ENCODE results near the gene NDST1. TPM values are rescaled to one million over a fixed set of nuclear protein-coding genes. Genes with fewer than 3 reads are reported as not detected.
A peak's percentile ranks its signal among the peaks of the same experiment; 100 is the strongest.

NDST1 gene
- total RNA-seq, 1 experiment from 2014 or later: 42.6 TPM

DNA sequence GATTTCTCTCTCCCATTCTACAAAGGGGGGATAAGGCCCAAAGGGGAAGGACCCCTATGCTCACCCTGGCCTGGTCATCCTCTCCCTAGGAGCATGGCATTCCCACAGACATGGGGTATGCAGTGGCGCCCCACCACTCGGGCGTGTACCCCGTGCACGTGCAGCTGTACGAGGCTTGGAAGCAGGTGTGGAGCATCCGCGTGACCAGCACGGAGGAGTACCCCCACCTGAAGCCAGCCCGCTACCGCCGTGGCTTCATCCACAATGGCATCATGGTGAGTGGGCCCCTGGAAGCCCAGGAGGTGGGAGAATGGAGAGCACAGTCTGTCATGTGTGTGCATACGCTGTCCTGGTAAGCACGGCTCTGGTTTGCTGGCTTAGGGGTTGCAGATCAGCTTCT, 27.7 kb downstream of the NDST1 start:
- no peaks in the 10 kb centered on the region for H3K9me2 ChIP-seq (replicated peaks; ENCODE audit: low read length)
- H3K4me2 ChIP-seq (ENCODE audit: low read length): no peak overlapping the region
- peaks cover 33% of the 10 kb centered on the region for H3K36me3 ChIP-seq (ENCODE audit: low read depth, low read length)
- no peak for TF ChIP-seq EZH2phosphoT487 (IDR thresholded peaks at IDR 0.05; ENCODE audit: borderline replicate concordance, low read length)
- TF ChIP-seq, protein P1, sequence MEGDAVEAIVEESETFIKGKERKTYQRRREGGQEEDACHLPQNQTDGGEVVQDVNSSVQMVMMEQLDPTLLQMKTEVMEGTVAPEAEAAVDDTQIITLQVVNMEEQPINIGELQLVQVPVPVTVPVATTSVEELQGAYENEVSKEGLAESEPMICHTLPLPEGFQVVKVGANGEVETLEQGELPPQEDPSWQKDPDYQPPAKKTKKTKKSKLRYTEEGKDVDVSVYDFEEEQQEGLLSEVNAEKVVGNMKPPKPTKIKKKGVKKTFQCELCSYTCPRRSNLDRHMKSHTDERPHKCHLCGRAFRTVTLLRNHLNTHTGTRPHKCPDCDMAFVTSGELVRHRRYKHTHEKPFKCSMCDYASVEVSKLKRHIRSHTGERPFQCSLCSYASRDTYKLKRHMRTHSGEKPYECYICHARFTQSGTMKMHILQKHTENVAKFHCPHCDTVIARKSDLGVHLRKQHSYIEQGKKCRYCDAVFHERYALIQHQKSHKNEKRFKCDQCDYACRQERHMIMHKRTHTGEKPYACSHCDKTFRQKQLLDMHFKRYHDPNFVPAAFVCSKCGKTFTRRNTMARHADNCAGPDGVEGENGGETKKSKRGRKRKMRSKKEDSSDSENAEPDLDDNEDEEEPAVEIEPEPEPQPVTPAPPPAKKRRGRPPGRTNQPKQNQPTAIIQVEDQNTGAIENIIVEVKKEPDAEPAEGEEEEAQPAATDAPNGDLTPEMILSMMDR (conservative IDR thresholded peaks at IDR 0.05; ENCODE audit: low read depth, low read length): no peak
- TF ChIP-seq EZH2 (IDR thresholded peaks at IDR 0.05; ENCODE audit: low read length, unreplicated experiment): no peak
- H3K4me1 ChIP-seq (ENCODE audit: insufficient read depth, low read length): peaks cover under 1% of the 10 kb centered on the region; the same call in 1 of the 2 replicates
- H3K9me3 ChIP-seq (ENCODE audit: low read length): no peaks in the 10 kb centered on the region
- ChIA-PET CTCF (no interaction called here), POLR2A (ENCODE audit: unreplicated experiment) (no interaction called here)
- no peak overlapping the region for H3K27ac ChIP-seq (ENCODE audit: low read length)
- DNase-seq (no peak), ATAC-seq (no peak)
- H3K79me2 ChIP-seq (ENCODE audit: low read length): no peaks in the 10 kb centered on the region
- H3K9ac ChIP-seq (ENCODE audit: low read length): no peak overlapping the region
- no peak overlapping the region for H2AFZ ChIP-seq (ENCODE audit: low read length)
- no peaks in the 10 kb centered on the region for H4K20me1 ChIP-seq (ENCODE audit: low read length)
- no peak overlapping the region for H3K4me3 ChIP-seq (ENCODE audit: low read length)
- no peaks in the 10 kb centered on the region for H3F3A ChIP-seq (ENCODE audit: low read length, unreplicated experiment)
- H3K27me3 ChIP-seq (ENCODE audit: low read length): no peaks in the 10 kb centered on the region
- intact Hi-C loops (cut with micrococcal nuclease): no loop called here
- BruUV-seq (replicated peaks): no TSS peak

DNA sequence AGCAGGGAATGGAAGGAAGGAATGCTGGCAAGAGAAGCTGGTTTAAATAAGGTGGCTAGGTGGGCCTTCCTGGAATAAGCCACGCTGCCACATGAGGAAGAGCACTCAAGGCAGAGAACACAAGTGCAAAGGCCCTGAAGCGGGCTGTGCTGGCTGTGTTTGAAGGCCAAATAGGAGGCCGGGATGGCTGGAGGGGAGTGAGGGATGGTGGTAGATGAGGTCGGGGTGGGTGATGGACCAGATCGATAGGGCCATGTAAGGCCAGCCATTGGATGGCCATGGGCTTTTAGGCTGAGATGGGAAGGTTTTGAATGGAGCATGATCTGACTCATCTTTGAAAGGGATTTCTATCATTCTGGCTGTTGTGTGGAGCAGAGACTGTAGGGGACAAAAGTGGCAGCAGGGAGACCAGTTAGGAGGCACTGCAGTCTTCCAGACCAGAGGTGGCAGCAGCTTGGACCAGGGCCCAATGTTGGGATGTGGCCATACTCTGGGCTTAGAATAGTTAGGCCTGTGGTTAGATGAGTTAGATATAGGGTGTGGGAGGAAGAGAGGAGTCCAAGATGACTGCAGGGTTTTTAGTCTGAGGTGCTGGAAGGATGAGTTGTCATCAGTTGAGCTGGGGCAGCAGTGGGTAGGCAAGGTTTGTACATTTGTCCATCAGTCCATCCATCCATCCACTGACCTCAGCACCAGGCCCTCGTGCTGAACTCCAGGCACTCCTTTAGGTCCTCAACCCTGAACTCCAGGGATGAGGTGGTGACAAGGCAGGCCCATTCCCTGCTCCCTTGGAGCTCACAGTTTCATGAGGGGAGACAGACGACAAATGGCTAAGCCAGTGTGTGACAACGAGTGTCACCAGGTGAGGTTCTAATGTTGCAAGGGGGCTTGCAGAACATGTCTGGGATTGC, 30.3 kb downstream of the NDST1 start:
- Histone ChIP-seq H3K9me2 (replicated peaks; ENCODE audit: low read length) (no peaks in the 10 kb centered on the region), H3K27ac (ENCODE audit: low read length) (no peak overlapping the region), H2AFZ (ENCODE audit: low read length) (no peak overlapping the region), H4K20me1 (ENCODE audit: low read length) (no peaks in the 10 kb centered on the region), H3K4me2 (ENCODE audit: low read length) (no peak overlapping the region), H3K4me1 (ENCODE audit: insufficient read depth, low read length) (peaks cover 14% of the 10 kb centered on the region), H3K9me3 (ENCODE audit: low read length) (no peaks in the 10 kb centered on the region), H3F3A (ENCODE audit: low read length, unreplicated experiment) (no peaks in the 10 kb centered on the region), H3K79me2 (ENCODE audit: low read length) (no peaks in the 10 kb centered on the region), H3K4me3 (ENCODE audit: low read length) (no peak overlapping the region), H3K9ac (ENCODE audit: low read length) (no peak overlapping the region), H3K27me3 (ENCODE audit: low read length) (no peaks in the 10 kb centered on the region), H3K36me3 (ENCODE audit: low read depth, low read length) (peaks cover 38% of the 10 kb centered on the region)
- no peak for TF ChIP-seq EZH2phosphoT487 (IDR thresholded peaks at IDR 0.05; ENCODE audit: borderline replicate concordance, low read length)
- TF ChIP-seq, protein P1 (conservative IDR thresholded peaks at IDR 0.05; ENCODE audit: low read depth, low read length): peak; percentile 31; the same call in 1 of the 2 replicates
- intact Hi-C loops (cut with micrococcal nuclease): no loop called here
- DNase-seq (peak; percentile 50), ATAC-seq (peak; percentile 51)
- POLR2A ChIA-PET (ENCODE audit: unreplicated experiment): no interaction called here
- CTCF ChIA-PET: no interaction called here
- BruUV-seq (replicated peaks): no TSS peak

DNA sequence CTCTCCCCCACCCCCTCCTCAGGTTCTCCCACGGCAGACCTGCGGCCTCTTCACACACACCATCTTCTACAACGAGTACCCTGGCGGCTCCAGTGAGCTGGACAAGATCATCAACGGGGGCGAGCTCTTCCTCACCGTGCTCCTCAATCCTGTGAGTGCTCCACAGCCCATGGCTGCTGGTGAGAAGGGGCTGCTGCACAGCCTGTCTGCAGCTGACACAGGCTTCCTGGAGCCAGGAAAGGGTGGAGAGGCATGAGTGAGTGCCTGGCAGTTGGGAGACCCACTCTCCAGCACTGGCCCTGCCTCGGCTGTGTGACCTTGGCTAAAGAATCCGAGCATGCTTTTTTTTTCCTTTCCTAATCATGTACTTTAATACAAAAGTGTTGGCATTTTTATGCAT, 31.3 kb downstream of the NDST1 start:
- BruUV-seq (replicated peaks): no TSS peak
- H3K9me2 ChIP-seq (replicated peaks; ENCODE audit: low read length): no peaks in the 10 kb centered on the region
- intact Hi-C loops (cut with micrococcal nuclease): no loop called here
- no peaks in the 10 kb centered on the region for H3K79me2 ChIP-seq (ENCODE audit: low read length)
- no peaks in the 10 kb centered on the region for H3F3A ChIP-seq (ENCODE audit: low read length, unreplicated experiment)
- peaks cover 14% of the 10 kb centered on the region for H3K4me1 ChIP-seq (ENCODE audit: insufficient read depth, low read length)
- H2AFZ ChIP-seq (ENCODE audit: low read length): no peak overlapping the region
- H4K20me1 ChIP-seq (ENCODE audit: low read length): no peaks in the 10 kb centered on the region
- no peak overlapping the region for H3K4me3 ChIP-seq (ENCODE audit: low read length)
- ChIA-PET POLR2A (ENCODE audit: unreplicated experiment) (no interaction called here), CTCF (no interaction called here)
- H3K9me3 ChIP-seq (ENCODE audit: low read length): no peaks in the 10 kb centered on the region
- no peak overlapping the region for H3K27ac ChIP-seq (ENCODE audit: low read length)
- TF ChIP-seq EZH2 (IDR thresholded peaks at IDR 0.05; ENCODE audit: low read length, unreplicated experiment) (no peak), EZH2phosphoT487 (IDR thresholded peaks at IDR 0.05; ENCODE audit: borderline replicate concordance, low read length) (no peak)
- TF ChIP-seq, protein P1 (conservative IDR thresholded peaks at IDR 0.05; ENCODE audit: low read depth, low read length): no peak
- ATAC-seq (no peak), DNase-seq (no peak)
- no peak overlapping the region for H3K4me2 ChIP-seq (ENCODE audit: low read length)
- H3K36me3 ChIP-seq (ENCODE audit: low read depth, low read length): peaks cover 37% of the 10 kb centered on the region
- no peaks in the 10 kb centered on the region for H3K27me3 ChIP-seq (ENCODE audit: low read length)
- H3K9ac ChIP-seq (ENCODE audit: low read length): no peak overlapping the region
